LNCaP clone FGC (cell line): ENCODE data around the gene ZBTB16.

ENCODE experiments used
- DNase-seq: peaks from one replicate; pipeline ENCODE4 v3.0.0-alpha.2; 2011; ENCODE audit warnings: low read depth
- H3K4me3 ChIP-seq: 2 replicates; pipeline ENCODE4 v1.5.1; 2011; ENCODE audit warnings: mild to moderate bottlenecking, low read depth, low read length, control low read depth
- TF ChIP-seq, protein P1 (sequence below): IDR thresholded peaks from 2 replicates; pipeline ENCODE4 v1.5.1; 2012; ENCODE audit warnings: mild to moderate bottlenecking; ENCODE audit not compliant: control insufficient read depth, insufficient read depth; ENCODE audit errors: extremely low read depth

The ZBTB16 gene

DNA sequence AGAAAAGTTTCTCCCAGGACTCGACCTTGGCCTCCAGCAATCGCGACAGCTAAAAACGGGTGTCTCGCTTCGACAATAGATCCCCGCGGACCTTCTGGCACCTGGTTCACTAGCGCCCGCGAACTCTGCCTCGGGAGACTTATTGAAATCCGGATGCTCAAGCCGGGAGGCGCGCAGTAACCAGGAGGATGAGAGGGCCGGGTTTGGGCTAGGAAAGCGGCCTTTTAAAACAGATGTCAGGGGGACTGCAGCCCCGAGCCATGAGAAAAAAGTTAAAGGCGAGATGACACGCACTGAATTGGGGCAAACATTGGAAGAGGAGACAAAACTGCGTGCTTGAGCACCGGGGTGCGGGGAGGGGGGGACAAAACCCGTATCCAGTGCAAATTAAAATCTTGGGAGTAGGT is 637 bp upstream of the ZBTB16 start:
- H3K4me3 ChIP-seq: peak overlapping the region; percentile 86
- TF ChIP-seq, protein P1, sequence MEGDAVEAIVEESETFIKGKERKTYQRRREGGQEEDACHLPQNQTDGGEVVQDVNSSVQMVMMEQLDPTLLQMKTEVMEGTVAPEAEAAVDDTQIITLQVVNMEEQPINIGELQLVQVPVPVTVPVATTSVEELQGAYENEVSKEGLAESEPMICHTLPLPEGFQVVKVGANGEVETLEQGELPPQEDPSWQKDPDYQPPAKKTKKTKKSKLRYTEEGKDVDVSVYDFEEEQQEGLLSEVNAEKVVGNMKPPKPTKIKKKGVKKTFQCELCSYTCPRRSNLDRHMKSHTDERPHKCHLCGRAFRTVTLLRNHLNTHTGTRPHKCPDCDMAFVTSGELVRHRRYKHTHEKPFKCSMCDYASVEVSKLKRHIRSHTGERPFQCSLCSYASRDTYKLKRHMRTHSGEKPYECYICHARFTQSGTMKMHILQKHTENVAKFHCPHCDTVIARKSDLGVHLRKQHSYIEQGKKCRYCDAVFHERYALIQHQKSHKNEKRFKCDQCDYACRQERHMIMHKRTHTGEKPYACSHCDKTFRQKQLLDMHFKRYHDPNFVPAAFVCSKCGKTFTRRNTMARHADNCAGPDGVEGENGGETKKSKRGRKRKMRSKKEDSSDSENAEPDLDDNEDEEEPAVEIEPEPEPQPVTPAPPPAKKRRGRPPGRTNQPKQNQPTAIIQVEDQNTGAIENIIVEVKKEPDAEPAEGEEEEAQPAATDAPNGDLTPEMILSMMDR: no peak
- no peak for DNase-seq

DNA sequence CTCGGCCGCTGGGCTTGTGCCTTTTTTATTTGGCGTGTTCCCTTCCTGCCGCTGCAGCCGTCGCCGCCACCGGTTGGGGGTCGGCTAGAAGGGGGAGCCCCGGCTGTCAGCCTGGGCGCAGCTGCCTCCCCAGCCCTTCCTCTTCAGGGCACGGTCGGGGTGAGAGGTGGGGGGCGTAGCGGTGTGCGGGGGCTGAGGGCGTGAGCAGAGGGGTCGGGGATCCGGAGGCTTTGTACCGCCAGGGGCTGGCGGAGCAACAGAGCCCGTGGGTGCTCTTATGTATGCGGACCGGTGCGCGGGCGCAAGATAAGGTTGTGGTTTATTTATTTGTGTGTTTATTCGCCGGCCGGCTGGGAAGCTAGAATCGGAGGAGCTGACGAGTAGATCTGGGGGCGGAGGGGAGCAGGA is 477 bp downstream of the ZBTB16 start:
- DNase-seq: no peak
- H3K4me3 ChIP-seq: peak overlapping the region; percentile 86
- TF ChIP-seq, protein P1: no peak

DNA sequence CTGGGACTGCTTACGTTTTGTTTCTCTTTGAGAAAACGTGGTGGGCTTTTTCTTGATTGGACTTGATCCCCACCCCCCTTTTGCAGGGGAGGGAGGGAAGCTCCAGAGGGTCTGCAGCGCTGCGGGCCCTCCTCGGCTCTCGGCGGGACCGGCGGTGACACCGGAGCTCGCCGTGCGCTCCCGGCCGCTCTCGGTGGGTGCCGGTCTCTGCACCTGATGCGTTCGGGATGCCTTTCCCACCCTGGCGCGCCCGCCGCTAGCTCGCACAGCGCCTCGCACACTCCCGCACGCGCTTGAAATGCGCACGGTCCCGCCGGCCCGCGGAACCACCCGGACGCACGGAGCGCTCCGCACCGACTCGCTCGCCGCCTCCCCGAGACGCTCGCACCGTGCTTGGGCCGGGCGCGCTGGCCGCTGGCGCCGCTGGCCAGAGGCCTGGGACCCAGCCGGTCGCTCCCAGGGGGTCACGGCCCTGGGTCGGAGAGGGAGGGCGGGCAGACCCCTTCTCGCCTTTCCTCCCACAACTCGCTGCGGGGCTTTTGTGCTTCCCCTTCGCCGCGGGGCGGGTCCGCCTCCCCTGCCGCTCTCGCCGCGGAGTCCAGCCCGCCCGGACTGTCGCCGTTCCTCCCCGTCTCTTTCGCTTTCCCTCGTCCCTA is 1.0 kb downstream of the ZBTB16 start:
- peak overlapping the region; percentile 86 for H3K4me3 ChIP-seq
- DNase-seq: no peak
- TF ChIP-seq, protein P1: 0 out of 2 replicates have a peak, but pooled peaks have one; percentile 1

DNA sequence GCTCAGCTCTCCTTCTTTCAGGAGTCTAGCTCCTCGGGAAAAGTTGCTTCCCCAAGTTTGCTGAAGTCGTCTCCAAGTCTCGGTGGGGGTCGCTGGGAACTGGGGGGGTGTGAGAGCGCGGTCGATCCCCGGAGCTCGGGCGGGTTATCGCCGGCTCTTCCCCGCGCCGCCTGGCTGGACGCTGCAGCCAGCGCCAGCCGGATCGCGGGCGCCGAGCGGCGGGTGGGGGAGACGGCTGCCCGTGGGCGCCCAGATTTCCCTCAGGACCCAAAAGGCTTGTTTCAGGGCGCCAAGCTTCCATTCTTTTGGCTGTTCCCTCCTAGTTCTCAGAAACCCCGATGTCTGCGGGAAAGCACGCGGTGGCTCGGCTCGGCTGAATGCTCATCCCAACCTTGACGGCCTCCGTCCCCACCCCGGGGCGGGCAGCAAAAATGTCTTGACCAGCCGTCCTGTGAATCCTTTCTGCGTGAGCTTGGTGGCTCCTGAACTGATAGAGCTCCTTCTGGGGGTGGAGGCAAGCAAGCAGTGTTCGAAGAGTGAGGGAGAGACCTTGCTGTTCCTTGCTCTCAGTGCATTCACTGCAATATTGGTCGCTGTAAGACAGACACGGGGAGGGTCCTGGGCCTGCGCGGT is 1.7 kb downstream of the ZBTB16 start:
- peak; percentile 46 for DNase-seq
- peak overlapping the region; percentile 86 for H3K4me3 ChIP-seq
- TF ChIP-seq, protein P1: 0 out of 2 replicates have a peak, but pooled peaks have one; percentile 5

DNA sequence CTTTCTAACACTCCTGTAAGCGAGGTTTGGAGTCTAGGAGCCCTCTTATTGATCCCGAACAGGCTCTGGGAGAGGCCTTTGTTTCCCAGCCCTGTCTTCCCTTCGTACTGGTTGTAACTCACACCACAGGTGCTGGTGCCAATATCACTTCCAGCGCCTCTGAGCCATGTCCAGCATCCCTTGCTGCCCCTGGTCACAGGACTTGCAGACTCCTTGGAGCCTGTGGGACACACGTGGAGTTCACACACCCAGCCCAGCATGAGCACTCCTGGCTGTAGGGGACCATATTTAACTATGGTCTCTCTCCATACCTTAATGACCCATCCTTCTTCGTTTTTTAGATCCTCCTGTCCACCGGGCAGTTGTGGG is 2.2 kb downstream of the ZBTB16 start:
- peak overlapping the region; percentile 86 for H3K4me3 ChIP-seq
- peak; percentile 49 for DNase-seq
- TF ChIP-seq, protein P1: no peak

DNA sequence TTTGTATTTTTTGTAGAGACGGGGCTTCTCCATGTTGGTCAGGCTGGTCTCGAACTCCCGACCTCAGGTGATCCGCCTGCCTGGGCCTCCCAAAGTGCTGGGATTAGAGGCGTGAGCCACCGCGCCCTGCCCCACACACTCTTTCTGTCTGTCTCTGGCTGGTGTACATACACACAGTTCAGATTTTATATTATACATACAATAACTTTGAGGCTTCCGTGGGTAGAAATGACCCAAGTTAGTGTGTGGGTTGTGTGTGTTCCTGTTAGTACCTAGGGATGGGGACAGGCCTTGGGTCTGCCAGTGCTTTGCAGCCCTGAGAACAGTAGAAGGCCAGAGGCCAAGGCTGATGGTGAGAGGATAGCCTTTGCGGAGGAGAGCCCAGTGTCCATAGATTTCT is 2.8 kb downstream of the ZBTB16 start:
- TF ChIP-seq, protein P1: no peak
- H3K4me3 ChIP-seq: peak overlapping the region; percentile 86
- DNase-seq: no peak
